GM23338 (cell line): ENCODE measurements around the gene ZNF385B. TPM values are rescaled to one million over a fixed set of nuclear protein-coding genes. Genes with fewer than 3 reads are reported as not detected.

Source experiments
- ATAC-seq: fragments of 200-7000 bp; cut with Tn5 transposase; 3 replicates; pipeline ENCODE4 v1.9.1; 2020
- DNase-seq: peaks from one replicate; pipeline ENCODE4 v3.0.0-alpha.2; 2015; ENCODE audit warnings: low spot score
- H2AFZ ChIP-seq: fragments of 200-600 bp; sonication (generic); 2 replicates; pipeline ENCODE4 v1.8.0; 2016; ENCODE audit warnings: antibody characterized with exemption, mild to moderate bottlenecking, moderate library complexity
- H3F3A ChIP-seq: fragments of 200-600 bp; sonication (generic); replicated peaks from 2 replicates; pipeline ENCODE4 v1.8.0; 2017; ENCODE audit warnings: antibody characterized with exemption, mixed run types, low read depth
- H3K27ac ChIP-seq: fragments of 200-600 bp; sonication (generic); 2 replicates; pipeline ENCODE4 v1.6.1; 2016; ENCODE audit warnings: low read depth
- H3K27me3 ChIP-seq: fragments of 200-600 bp; sonication (generic); 2 replicates; pipeline ENCODE4 v1.8.0; 2016; ENCODE audit warnings: mild to moderate bottlenecking, mixed run types, moderate library complexity; ENCODE audit not compliant: insufficient read depth
- H3K36me3 ChIP-seq: fragments of 200-600 bp; sonication (generic); 2 replicates; pipeline ENCODE4 v1.8.0; 2016; ENCODE audit warnings: mild to moderate bottlenecking; ENCODE audit not compliant: insufficient read depth
- H3K4me1 ChIP-seq: fragments of 200-600 bp; sonication (generic); 2 replicates; pipeline ENCODE4 v1.8.0; 2016; ENCODE audit warnings: mild to moderate bottlenecking, moderate library complexity; ENCODE audit not compliant: insufficient read depth
- H3K4me2 ChIP-seq: fragments of 200-600 bp; sonication (generic); 2 replicates; pipeline ENCODE4 v1.7.1; 2017; ENCODE audit warnings: mixed run types
- H3K4me3 ChIP-seq: fragments of 200-600 bp; sonication (generic); 2 replicates; pipeline ENCODE4 v1.6.1; 2016; ENCODE audit warnings: mixed run types
- H3K79me2 ChIP-seq: fragments of 200-600 bp; sonication (generic); replicated peaks from 2 replicates; pipeline ENCODE4 v1.8.0; 2017; ENCODE audit warnings: mild to moderate bottlenecking; ENCODE audit not compliant: insufficient read depth
- H3K9me2 ChIP-seq: fragments of 200-600 bp; sonication (generic); 2 replicates; pipeline ENCODE4 v1.8.0; 2017; ENCODE audit not compliant: insufficient read depth
- H4K20me1 ChIP-seq: fragments of 200-600 bp; sonication (generic); replicated peaks from 2 replicates; pipeline ENCODE4 v1.8.0; 2017; ENCODE audit warnings: mild to moderate bottlenecking; ENCODE audit not compliant: insufficient read depth
- H3K27ac Mint-ChIP-seq: 2 replicates; pipeline ENCODE4 v1.8.0; 2020; ENCODE audit warnings: inconsistent platforms, mild to moderate bottlenecking, moderate library complexity, mixed read lengths
- H3K27me3 Mint-ChIP-seq: 3 replicates; pipeline ENCODE4 v1.8.0; 2022; ENCODE audit warnings: low read depth, mild to moderate bottlenecking, moderate library complexity, mixed read lengths, inconsistent platforms; ENCODE audit not compliant: insufficient read depth, poor library complexity
- H3K36me3 Mint-ChIP-seq: 3 replicates; pipeline ENCODE4 v1.8.0; 2021; ENCODE audit warnings: low read depth, mild to moderate bottlenecking, inconsistent platforms, moderate library complexity, mixed read lengths
- H3K4me1 Mint-ChIP-seq: 3 replicates; pipeline ENCODE4 v1.8.0; 2020; ENCODE audit warnings: mild to moderate bottlenecking, inconsistent platforms, mixed read lengths
- H3K4me3 Mint-ChIP-seq: 3 replicates; pipeline ENCODE4 v1.8.0; 2021; ENCODE audit warnings: moderate library complexity, mild to moderate bottlenecking, inconsistent platforms, mixed read lengths
- H3K9me3 Mint-ChIP-seq: 3 replicates; pipeline ENCODE4 v1.8.0; 2020; ENCODE audit warnings: moderate library complexity, mild to moderate bottlenecking, inconsistent platforms, mixed read lengths
- CREB1 ChIP-seq: fragments of 250-450 bp; sonication (Bioruptor Pico); IDR thresholded peaks from 2 replicates; pipeline ENCODE4 v1.5.0; 2020; ENCODE audit warnings: low read depth, mild to moderate bottlenecking, moderate library complexity
- ETS1 ChIP-seq: IDR thresholded peaks from 2 replicates; pipeline ENCODE4 v1.6.1; 2016; ENCODE audit warnings: antibody characterized with exemption
- EZH2 ChIP-seq: fragments of 200-600 bp; sonication (generic); IDR thresholded peaks from one replicate; pipeline ENCODE4 v1.8.0; 2017; ENCODE audit warnings: antibody characterized with exemption, mild to moderate bottlenecking, low read depth; ENCODE audit not compliant: unreplicated experiment
- EZH2phosphoT487 ChIP-seq: fragments of 200-600 bp; sonication (generic); IDR thresholded peaks from one replicate; pipeline ENCODE4 v1.8.1; 2018; ENCODE audit warnings: antibody characterized with exemption; ENCODE audit not compliant: unreplicated experiment
- JUNB ChIP-seq: IDR thresholded peaks from one replicate; pipeline ENCODE4 v1.6.1; 2016; ENCODE audit warnings: antibody characterized with exemption; ENCODE audit not compliant: unreplicated experiment
- NANOG ChIP-seq: IDR thresholded peaks from 2 replicates; pipeline ENCODE4 v1.6.1; 2016; ENCODE audit warnings: antibody characterized with exemption, borderline replicate concordance
- POLR2AphosphoS5 ChIP-seq: IDR thresholded peaks from 2 replicates; pipeline ENCODE4 v1.6.1; 2016; ENCODE audit warnings: antibody characterized with exemption, low read depth
- REST ChIP-seq: IDR thresholded peaks from one replicate; pipeline ENCODE4 v1.6.1; 2018; ENCODE audit warnings: antibody characterized with exemption; ENCODE audit not compliant: unreplicated experiment
- STAT1 ChIP-seq: IDR thresholded peaks from one replicate; pipeline ENCODE4 v1.6.1; 2016; ENCODE audit warnings: antibody characterized with exemption; ENCODE audit not compliant: unreplicated experiment
- ZNF114 ChIP-seq: fragments of 250-450 bp; sonication (Bioruptor Pico); IDR thresholded peaks from 2 replicates; pipeline ENCODE4 v1.5.0; 2020; ENCODE audit warnings: mild to moderate bottlenecking, moderate library complexity
- ZNF331 ChIP-seq: fragments of 250-450 bp; sonication (Bioruptor Pico); IDR thresholded peaks from 2 replicates; pipeline ENCODE4 v1.5.0; 2020; ENCODE audit warnings: low read depth, mild to moderate bottlenecking, moderate library complexity
- ZNF462 ChIP-seq: fragments of 250-450 bp; sonication (Bioruptor Pico); IDR thresholded peaks from 2 replicates; pipeline ENCODE4 v1.5.0; 2020; ENCODE audit warnings: mild to moderate bottlenecking, moderate library complexity
- polyA plus RNA-seq: library from polyadenylated mRNA; unstranded; fragments of >200 nt; fragmentation: Nextera tagmentation; extraction: Ambion mirVana; gene quantifications from 2 replicates; pipeline ENCODE4 v1.2.1, GENCODE V29; 2016
- total RNA-seq: library from RNA; depleted of rRNA; stranded (reverse); fragments of >200 nt; shearing (Covaris generic); gene quantifications from 2 replicates; pipeline ENCODE4 v1.2.3, GENCODE V29; 2014

Gene ZNF385B
- total and polyA plus RNA-seq, 2 experiments from 2014 or later, result 1.5 to 4.6 TPM

- H3K4me1 Mint-ChIP-seq, result peaks cover 3% of the 10 kb centered on the region; the same call in 1 of the 3 replicates
These were observed 215.1 kb downstream of the ZNF385B start for GRCh38 chr2:179646173-179646769.

GRCh38 chr2:179645047-179645446 lies 216.4 kb downstream of the ZNF385B start:
- H3K4me1 ChIP-seq, result no peaks in the 10 kb centered on the region
- no peaks in the 10 kb centered on the region for H3K36me3 Mint-ChIP-seq
- H3K36me3 ChIP-seq, result no peaks in the 10 kb centered on the region
- no peaks in the 10 kb centered on the region for H3K9me2 ChIP-seq
- no peaks in the 10 kb centered on the region for H3F3A ChIP-seq
- H4K20me1 ChIP-seq, result no peaks in the 10 kb centered on the region
- DNase-seq (no peak), ATAC-seq (no peak)
- no peak overlapping the region for H3K27ac Mint-ChIP-seq
- H3K4me1 Mint-ChIP-seq, result peaks cover 3% of the 10 kb centered on the region; the same call in 1 of the 3 replicates
- H3K27me3 ChIP-seq, result no peaks in the 10 kb centered on the region
- no peaks in the 10 kb centered on the region for H3K79me2 ChIP-seq
- H3K9me3 Mint-ChIP-seq, result no peaks in the 10 kb centered on the region
- H2AFZ ChIP-seq, result no peak overlapping the region
- peaks cover 2% of the 10 kb centered on the region for H3K27me3 Mint-ChIP-seq
- H3K4me3 ChIP-seq, result no peak overlapping the region
- no peak overlapping the region for H3K27ac ChIP-seq
- H3K4me2 ChIP-seq, result no peak overlapping the region
- H3K4me3 Mint-ChIP-seq, result no peak overlapping the region
- no peak for TF ChIP-seq POLR2AphosphoS5
- TF ChIP-seq REST, result no peak
- TF ChIP-seq ZNF462 (CRISPR knock-in tag), result no peak
- no peak for TF ChIP-seq JUNB
- TF ChIP-seq ZNF114 (CRISPR knock-in tag), result no peak
- TF ChIP-seq ETS1, result no peak
- no peak for TF ChIP-seq CREB1 (CRISPR knock-in tag)
- no peak for TF ChIP-seq ZNF331 (CRISPR knock-in tag)
- no peak for TF ChIP-seq EZH2phosphoT487
- TF ChIP-seq NANOG, result no peak

More at GRCh38 chr2:179646173-179646769, 215.1 kb downstream of the ZNF385B start:
- TF ChIP-seq EZH2 (no peak), ZNF114 (CRISPR knock-in tag) (no peak), STAT1 (no peak), ZNF331 (CRISPR knock-in tag) (no peak), POLR2AphosphoS5 (no peak)
- no peaks in the 10 kb centered on the region for H3K36me3 Mint-ChIP-seq
- Histone ChIP-seq H4K20me1 (no peaks in the 10 kb centered on the region), H3K36me3 (no peaks in the 10 kb centered on the region), H3K79me2 (no peaks in the 10 kb centered on the region), H3K4me2 (no peak overlapping the region), H3F3A (no peaks in the 10 kb centered on the region), H3K27ac (no peak overlapping the region), H3K27me3 (no peaks in the 10 kb centered on the region), H3K4me3 (no peak overlapping the region), H2AFZ (no peak overlapping the region), H3K4me1 (no peaks in the 10 kb centered on the region), H3K9me2 (no peaks in the 10 kb centered on the region)
- H3K27ac Mint-ChIP-seq, result 0 out of 2 replicates have a peak overlapping the region, but pooled peaks have one; percentile 11
- DNase-seq (no peak), ATAC-seq (no peak)
- peaks cover 2% of the 10 kb centered on the region for H3K27me3 Mint-ChIP-seq
- H3K9me3 Mint-ChIP-seq, result no peaks in the 10 kb centered on the region
- H3K4me3 Mint-ChIP-seq, result no peak overlapping the region
